T47D (cell line): Measurements from ENCODE around the gene KIAA0930.
A peak's percentile ranks its signal among the peaks of the same experiment; 100 is the strongest.
"Not testable (repeated sequence)": the region's sequence is repeated elsewhere in the genome, so short reads cannot be mapped to it uniquely, and the experiment has no call there.

Source experiments
- DNase-seq, 2 experiments: peaks; one replicate each; pipeline versions ENCODE4 v3.0.0 to v3.0.0-alpha.2; 2011 to 2012; ENCODE audit warnings: low read depth in 1 of 2, low spot score in 1 of 2
- JUND ChIP-seq: IDR thresholded peaks from 2 replicates; pipeline ENCODE4 v1.6.1; 2012; ENCODE audit warnings: low read depth
- in situ Hi-C: cut with HindIII; loops from 2 replicates; pipeline ENCODE4 v1.10.0; 2016; ENCODE audit warnings: low sequenced_read_pairs, low pct_unique_long_range_greater_than_20kb

KIAA0930 gene

DNA sequence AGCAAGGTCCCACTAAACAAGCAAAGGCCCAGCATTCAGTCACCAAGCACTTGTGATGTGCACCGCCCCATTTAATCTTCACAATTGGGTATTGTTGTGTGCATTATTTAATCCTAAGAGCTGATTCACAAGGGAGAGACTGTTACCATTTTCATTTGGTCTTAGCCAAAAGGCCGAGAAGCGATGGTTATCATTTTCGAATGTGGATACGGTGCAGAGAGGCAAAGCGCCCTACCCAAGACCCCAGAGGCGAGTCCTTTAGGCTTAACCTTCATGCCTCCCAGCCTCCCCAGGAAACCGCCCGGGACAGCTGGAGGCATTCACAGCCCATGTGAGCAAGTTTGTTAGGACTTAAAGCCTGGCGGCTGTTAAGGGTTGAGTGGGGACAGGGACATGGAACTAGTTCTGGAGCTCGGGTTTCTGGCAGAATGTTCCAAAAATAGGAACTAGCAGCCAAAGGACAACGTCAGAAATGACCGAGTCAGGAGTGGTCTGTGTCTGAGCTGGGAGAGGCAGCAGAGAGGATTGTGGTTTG is 31.0 kb upstream of the KIAA0930 start:
- no peak for TF ChIP-seq JUND
- in situ Hi-C loops, result no loop called here
- DNase-seq, result no peak

- no peak for DNase-seq
- in situ Hi-C loops, result no loop called here
- no peak for TF ChIP-seq JUND
Observed at GRCh38 chr22:45270095-45271020, 29.7 kb upstream of the KIAA0930 start.

DNA sequence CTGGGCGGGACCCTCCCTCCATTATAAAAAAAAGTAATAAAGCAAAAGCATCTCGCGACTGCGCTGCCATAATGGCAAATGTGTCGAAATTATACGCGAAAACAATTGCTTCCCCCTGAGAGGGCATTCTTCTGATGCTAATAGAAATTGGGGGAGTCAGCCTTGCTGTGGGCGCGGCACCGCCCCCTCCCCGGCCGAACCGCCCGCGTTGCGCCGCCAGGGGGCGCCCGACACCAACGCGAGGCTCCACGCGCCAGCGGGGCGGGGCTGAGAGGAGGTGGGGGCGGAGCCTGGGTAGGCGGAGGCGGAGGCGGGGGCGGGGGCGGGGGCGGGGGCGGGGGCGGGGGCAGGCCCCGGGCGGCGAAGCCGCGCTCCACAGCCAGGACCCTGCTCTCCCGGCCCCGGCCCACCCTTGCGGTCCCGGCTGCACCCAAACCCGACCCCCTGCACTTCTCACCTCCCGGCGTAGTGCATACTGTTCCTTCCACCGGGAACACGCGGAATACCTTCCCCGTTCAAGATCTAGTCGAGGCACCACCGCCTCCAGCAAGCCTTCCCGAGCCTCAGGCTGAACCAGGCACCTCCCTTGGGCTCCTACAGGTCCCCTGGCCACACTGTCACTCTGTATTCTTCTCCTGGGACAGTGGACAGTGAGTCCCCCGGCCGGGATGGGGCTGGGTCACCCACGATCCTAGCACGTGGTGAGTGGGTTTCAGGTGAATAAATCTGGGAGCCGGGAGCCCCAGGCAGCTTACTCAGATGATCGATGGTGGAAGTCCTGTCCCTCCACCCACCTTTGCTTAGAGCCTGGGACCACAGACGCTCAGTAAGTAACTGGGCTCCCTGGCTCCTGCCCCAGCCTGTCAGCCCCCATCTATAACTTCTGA is 28.5 kb upstream of the KIAA0930 start:
- TF ChIP-seq JUND, result no peak
- in situ Hi-C loops, result no loop called here
- DNase-seq, result peak; percentile 50 to 77

- no peak for TF ChIP-seq JUND
- in situ Hi-C loops, result no loop called here
- peak in 1 of 2 experiments; percentile 28 for DNase-seq
Observed at GRCh38 chr22:45268167-45268957, 27.7 kb upstream of the KIAA0930 start.

- in situ Hi-C loops, result no loop called here
- no peak for TF ChIP-seq JUND
- no peak for DNase-seq
Observed at GRCh38 chr22:45265535-45265934, 24.8 kb upstream of the KIAA0930 start.

DNA sequence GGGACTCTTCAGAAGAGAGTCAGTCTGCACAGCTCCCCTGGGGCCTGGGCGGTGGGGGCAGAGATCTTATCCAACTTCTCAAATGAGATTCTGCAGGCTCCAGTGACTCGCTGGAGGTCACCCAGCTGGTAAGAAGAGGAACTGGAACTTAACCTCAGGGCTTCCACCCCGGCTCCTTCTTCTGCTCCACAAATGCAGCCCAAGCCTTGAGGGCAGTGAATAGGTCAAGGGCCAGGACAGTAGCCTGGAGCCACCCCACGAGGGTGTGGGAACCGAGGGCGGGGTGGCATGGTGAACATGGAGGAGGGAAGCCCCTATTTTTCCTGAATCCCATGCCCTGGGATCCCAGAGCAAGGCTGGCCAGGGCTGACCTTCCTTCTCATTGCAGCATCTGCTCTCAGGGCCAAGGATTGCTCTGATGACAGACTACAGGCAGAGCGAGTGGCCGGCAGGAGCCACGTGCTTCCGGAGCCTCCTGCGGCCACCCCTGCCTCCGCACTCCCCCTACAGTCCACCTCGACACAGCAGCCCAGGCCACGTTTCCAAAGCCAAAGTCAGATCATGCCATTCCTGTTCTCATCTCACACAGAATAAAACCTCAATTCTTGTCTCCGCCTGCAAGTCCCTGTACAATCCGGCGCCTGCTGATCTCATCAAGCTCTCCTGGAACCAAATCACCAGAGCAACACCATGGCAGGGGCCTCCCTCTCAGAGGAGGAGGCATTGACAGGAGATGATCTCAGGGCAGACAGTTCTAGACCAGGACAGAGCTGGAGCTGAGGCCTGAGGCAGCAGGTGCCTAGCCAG is 23.0 kb upstream of the KIAA0930 start:
- no peak for TF ChIP-seq JUND
- in situ Hi-C loops, result no loop called here
- DNase-seq, result peak; percentile 74 to 78

GRCh38 chr22:45262931-45263462 is 22.3 kb upstream of the KIAA0930 start:
- DNase-seq, result no peak
- in situ Hi-C loops, result no loop called here
- no peak for TF ChIP-seq JUND

- in situ Hi-C loops, result no loop called here
- no peak for TF ChIP-seq JUND
Observed at GRCh38 chr22:45262195-45262930, 21.7 kb upstream of the KIAA0930 start.

DNA sequence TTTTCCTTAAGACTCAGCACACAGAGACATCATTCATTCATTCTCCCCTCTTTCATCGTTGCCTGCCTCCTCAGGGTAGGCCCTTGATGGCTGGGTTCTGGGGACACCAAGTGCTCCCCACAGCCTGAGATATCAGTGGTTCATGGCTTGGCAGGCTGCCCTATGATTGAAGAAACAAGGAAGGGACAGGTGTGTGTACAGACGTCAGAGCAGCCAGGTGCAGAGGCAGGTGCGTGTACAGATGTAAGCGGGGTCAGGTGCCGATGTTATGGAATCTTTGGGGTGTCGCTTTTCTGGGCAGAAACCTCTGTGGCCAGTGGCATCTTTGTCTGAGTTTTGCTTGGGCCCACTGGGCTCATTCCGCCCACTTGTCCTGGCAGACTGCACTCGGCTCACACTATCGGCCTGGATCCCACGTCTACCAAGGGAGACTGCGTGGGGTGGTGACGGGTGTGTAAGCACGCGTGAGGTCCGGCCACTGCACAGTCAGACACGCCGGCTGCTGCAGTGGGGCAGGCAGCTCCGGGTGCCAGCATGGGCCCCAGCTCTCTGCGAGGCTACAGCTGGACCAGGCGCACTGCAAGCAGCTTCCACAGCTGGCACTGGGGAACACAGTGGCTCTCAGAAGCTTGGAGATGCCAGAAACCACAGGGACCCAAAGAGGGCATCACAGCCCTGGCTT is 20.9 kb upstream of the KIAA0930 start:
- no peak for DNase-seq
- in situ Hi-C loops, result no loop called here
- TF ChIP-seq JUND, result no peak

More at GRCh38 chr22:45262195-45262930, 21.7 kb upstream of the KIAA0930 start:
- DNase-seq, result no peak

DNA sequence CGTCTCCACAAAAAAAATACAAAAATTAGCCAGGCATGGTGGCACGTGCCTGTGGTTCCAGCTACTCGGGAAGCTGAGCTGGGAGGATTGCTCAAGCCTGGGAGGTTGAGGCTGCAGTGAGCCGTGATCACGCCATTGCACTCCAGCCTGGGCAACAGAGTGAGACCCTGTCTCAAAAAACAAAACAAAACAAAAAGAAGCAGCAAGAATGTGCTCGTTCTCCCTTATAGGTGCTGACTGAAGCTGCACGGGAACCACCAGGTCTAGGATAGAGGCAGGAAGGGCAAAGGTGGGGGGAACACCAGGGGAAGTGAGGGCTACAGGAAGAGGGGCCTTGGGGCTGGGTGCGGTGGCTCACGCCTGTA is 19.7 kb upstream of the KIAA0930 start:
- DNase-seq, in situ Hi-C loops: not testable (repeated sequence)
